ENCODE measurements around the gene WDR54.

DNA sequence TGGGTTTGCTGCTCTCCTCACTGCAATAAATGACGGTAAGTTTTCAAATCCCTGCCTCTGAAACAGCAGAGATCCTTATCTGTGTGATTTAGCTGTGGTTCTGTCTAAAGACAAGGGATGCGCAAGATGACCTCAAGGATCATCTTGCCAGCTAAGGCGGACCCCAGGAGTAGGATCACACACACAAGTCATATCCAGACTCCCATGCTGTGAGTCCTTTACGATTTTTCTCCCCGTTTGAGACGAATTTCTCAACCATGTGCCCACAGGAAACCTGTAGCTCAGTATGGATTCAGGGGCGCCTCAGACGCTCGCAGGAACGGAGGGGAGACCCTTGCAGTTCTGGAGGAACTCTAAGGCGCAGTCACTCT lies 30.3 kb upstream of the WDR54 start:
- TF ChIP-seq EZH2 (IDR thresholded peaks at IDR 0.05) (no peak), FOXP2 (optimal IDR thresholded peaks at IDR 0.05; ENCODE audit: control extremely low read depth, extremely low read length, insufficient read depth) (no peak)

Measured in SK-N-MC (cell line).